Renal cortex interstitium (tissue), 15 donors: ENCODE measurements around the gene SH3BP4. TPM values are rescaled to one million over a fixed set of nuclear protein-coding genes. Genes with fewer than 3 reads are reported as not detected.
A peak's percentile ranks its signal among the peaks of the same experiment; 100 is the strongest.

ENCODE experiments used
- DNase-seq, 11 donors: peaks; one replicate each; pipeline ENCODE4 v3.0.0-alpha.2; 2013; ENCODE audit warnings: low read depth in 9 of 11, low spot score in 4 of 11; ENCODE audit errors: extremely low read depth in 1 of 11
- long read RNA-seq, 16 experiments: transcript quantifications; one replicate each; lab custom pipeline, GENCODE V29; 2026
- polyA plus RNA-seq, 3 donors: library from polyadenylated mRNA; unstranded; fragments of 120-200 nt; gene quantifications; one replicate each; pipeline ENCODE4 v1.2.1, GENCODE V29; 2013; ENCODE audit not compliant: insufficient read length in 3 of 3

The SH3BP4 gene
- 10 to 100 TPM; 37.9 to 42.2 (median 38.1) TPM for polyA plus RNA-seq
- long read RNA-seq, donor 1, partial matches to known transcripts: 8 of 8 reads
- long read RNA-seq, donor 1, other reads (novel, unspliced or antisense): 0 of 8 reads
- long read RNA-seq, donor 2, partial matches to known transcripts: 12 of 13 reads
- long read RNA-seq, donor 2, other reads (novel, unspliced or antisense): 0 of 13 reads
- long read RNA-seq, donor 3, full-length matches to known transcripts: 10 of 62 reads
- long read RNA-seq, donor 3, partial matches to known transcripts: 52 of 62 reads
- long read RNA-seq, donor 3, other reads (novel, unspliced or antisense): 0 of 62 reads
- long read RNA-seq, donor 4, full-length matches to known transcripts: 7 of 34 reads
- long read RNA-seq, donor 4, partial matches to known transcripts: 27 of 34 reads
- long read RNA-seq, donor 4, other reads (novel, unspliced or antisense): 0 of 34 reads
- long read RNA-seq, donor 5: 0 reads
- long read RNA-seq, donor 6, partial matches to known transcripts: 17 of 17 reads
- long read RNA-seq, donor 6, other reads (novel, unspliced or antisense): 0 of 17 reads
- long read RNA-seq, donor 7, full-length matches to known transcripts: 2 of 11 reads
- long read RNA-seq, donor 7, partial matches to known transcripts: 9 of 11 reads
- long read RNA-seq, donor 7, other reads (novel, unspliced or antisense): 0 of 11 reads
- long read RNA-seq, donor 8, full-length matches to known transcripts: 6 of 18 reads
- long read RNA-seq, donor 8, partial matches to known transcripts: 12 of 18 reads
- long read RNA-seq, donor 8, other reads (novel, unspliced or antisense): 0 of 18 reads
- long read RNA-seq, donor 9, full-length matches to known transcripts: 6 of 23 reads
- long read RNA-seq, donor 9, partial matches to known transcripts: 17 of 23 reads
- long read RNA-seq, donor 9, other reads (novel, unspliced or antisense): 0 of 23 reads
- long read RNA-seq, donor 10, partial matches to known transcripts: 20 of 20 reads
- long read RNA-seq, donor 10, other reads (novel, unspliced or antisense): 0 of 20 reads
- long read RNA-seq, donor 11, full-length matches to known transcripts: 2 of 10 reads
- long read RNA-seq, donor 11, partial matches to known transcripts: 8 of 10 reads
- long read RNA-seq, donor 11, other reads (novel, unspliced or antisense): 0 of 10 reads
- long read RNA-seq, donor 12, full-length matches to known transcripts: 1 of 15 reads
- long read RNA-seq, donor 12, partial matches to known transcripts: 14 of 15 reads
- long read RNA-seq, donor 12, other reads (novel, unspliced or antisense): 0 of 15 reads
- long read RNA-seq, donor 13, full-length matches to known transcripts: 6 of 23 reads
- long read RNA-seq, donor 13, partial matches to known transcripts: 17 of 23 reads
- long read RNA-seq, donor 13, other reads (novel, unspliced or antisense): 0 of 23 reads
- long read RNA-seq, donor 14: 0 reads
- long read RNA-seq, donor 15, partial matches to known transcripts: 0 of 1 reads
- long read RNA-seq, donor 15, other reads (novel, unspliced or antisense): 0 of 1 reads
- long read RNA-seq, donor 16, full-length matches to known transcripts: 13 of 49 reads
- long read RNA-seq, donor 16, partial matches to known transcripts: 36 of 49 reads
- long read RNA-seq, donor 16, other reads (novel, unspliced or antisense): 0 of 49 reads

- DNase-seq: peak in 5 of 11 donors; percentile 61 to 78 (median 76)
Measured at GRCh38 chr2:234951664-234952269, at the start of gene SH3BP4. SH3BP4 (plus strand) TSS chr2:234952017; CDS start chr2:235035003, 82,986 bp downstream.

GRCh38 chr2:234904785-234905184, 47.0 kb upstream of the SH3BP4 start:
- no peak for DNase-seq

- DNase-seq: no peak
Measured at GRCh38 chr2:234905547-234906265, 46.1 kb upstream of the SH3BP4 start.

- no peak for DNase-seq
Measured at GRCh38 chr2:234910186-234910679, 41.6 kb upstream of the SH3BP4 start.

- no peak for DNase-seq
Measured at GRCh38 chr2:234911271-234911670, 40.5 kb upstream of the SH3BP4 start.

GRCh38 chr2:234912437-234912836, 39.4 kb upstream of the SH3BP4 start:
- DNase-seq: no peak

GRCh38 chr2:234913208-234913626, 38.6 kb upstream of the SH3BP4 start:
- DNase-seq: no peak

- no peak for DNase-seq
Measured at GRCh38 chr2:234914371-234915154, 37.3 kb upstream of the SH3BP4 start.

GRCh38 chr2:234916674-234917073, 35.1 kb upstream of the SH3BP4 start:
- no peak for DNase-seq

GRCh38 chr2:234917211-234917975, 34.4 kb upstream of the SH3BP4 start:
- DNase-seq: no peak

GRCh38 chr2:234919711-234920110, 32.1 kb upstream of the SH3BP4 start:
- no peak for DNase-seq

- DNase-seq: no peak
Measured at GRCh38 chr2:234920836-234921235, 31.0 kb upstream of the SH3BP4 start.

- no peak for DNase-seq
Measured at GRCh38 chr2:234929002-234929401, 22.8 kb upstream of the SH3BP4 start.

GRCh38 chr2:234930397-234930796, 21.4 kb upstream of the SH3BP4 start:
- no peak for DNase-seq

- DNase-seq: no peak
Measured at GRCh38 chr2:234931371-234931770, 20.4 kb upstream of the SH3BP4 start.
